ENCODE results near the gene DKKL1. TPM values are rescaled to one million over a fixed set of nuclear protein-coding genes. Genes with fewer than 3 reads are reported as not detected.

The DKKL1 gene
- total RNA-seq, 1 experiment from 2014 or later = 1.0 TPM

DNA sequence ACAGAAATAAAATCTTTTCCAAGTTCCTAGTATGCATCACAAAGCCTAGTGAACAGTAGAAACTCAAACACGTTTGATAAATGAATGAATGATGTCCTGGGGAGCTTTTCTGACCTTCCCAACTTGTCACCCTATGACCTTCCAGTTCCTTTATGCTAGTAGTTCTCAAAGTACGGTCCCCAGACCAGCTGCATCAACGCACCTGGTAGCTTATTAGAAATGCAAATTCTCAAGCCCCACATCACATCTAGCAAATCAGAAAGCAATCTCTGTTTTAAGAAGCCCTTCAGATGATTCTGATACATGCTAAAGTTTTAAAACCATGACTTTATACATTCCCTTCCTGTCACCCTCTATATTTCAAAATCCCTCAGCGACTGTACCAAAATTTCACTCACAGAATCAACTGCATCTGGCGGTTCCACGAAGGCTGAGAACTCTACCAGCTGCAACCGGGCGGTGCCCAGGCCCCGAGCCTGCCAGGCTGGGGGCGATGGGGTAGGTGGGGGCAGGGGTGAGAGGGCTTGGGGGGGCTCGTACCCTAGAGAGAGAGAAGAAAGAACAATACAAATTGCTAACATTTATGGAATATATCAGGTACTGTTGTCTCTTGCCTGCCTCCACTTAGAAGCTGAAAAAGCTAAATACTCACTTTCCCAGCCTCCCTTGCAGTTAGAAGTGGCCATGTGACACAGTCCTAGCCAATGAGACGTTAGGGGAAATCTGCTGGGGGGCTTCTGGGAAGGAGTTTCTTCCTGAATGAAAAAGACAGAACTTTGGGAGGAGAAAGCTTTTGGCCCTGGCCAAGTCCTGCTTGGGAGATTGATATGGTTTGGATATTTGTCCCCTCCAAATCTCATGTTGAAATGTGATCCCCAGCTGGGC lies 15.1 kb upstream of the DKKL1 start:
- intact Hi-C loops (cut with micrococcal nuclease) = no loop called here
- CTCF ChIA-PET = interaction anchor here (0.6 to 1.5 kb wide), 3 partner anchors 43 to 123 kb away, joined by 3 to 6 read pairs (median 3); no protein-coding TSS in a partner anchor
- Histone ChIP-seq H3K36me3 (ENCODE audit: control insufficient read depth in 1 of 2, insufficient read depth in 2 of 2, low read length in 2 of 2) (peaks cover 20 to 38% of the 10 kb centered on the region in 2 experiments), H3K27me3 (ENCODE audit: insufficient read depth, low read length) (no peaks in the 10 kb centered on the region), H4K20me1 (ENCODE audit: insufficient read depth) (no peaks in the 10 kb centered on the region), H3K9me3 (ENCODE audit: control insufficient read depth in 1 of 2, insufficient read depth in 1 of 2, low read depth in 1 of 2, low read length in 2 of 2) (no peaks in the 10 kb centered on the region), H3K9ac (ENCODE audit: low read length) (no peak overlapping the region), H3K4me1 (ENCODE audit: control insufficient read depth in 1 of 2, insufficient read depth in 2 of 2, low read length in 2 of 2) (no peaks in the 10 kb centered on the region), H3K79me2 (ENCODE audit: insufficient read depth, low read length) (no peaks in the 10 kb centered on the region), H3K9me2 (ENCODE audit: insufficient read depth) (no peaks in the 10 kb centered on the region), H3K27ac (ENCODE audit: low read depth, low read length) (peak overlapping the region; percentile 36; the same call in 1 of the 2 replicates), H2AFZ (ENCODE audit: low read depth, low read length, poor library complexity, severe bottlenecking) (no peak overlapping the region), H3K4me3 (replicated peaks in 1 of 2; ENCODE audit: low read depth in 1 of 2, low read length in 2 of 2) (no peak overlapping the region), H3K4me2 (ENCODE audit: low read length) (no peak overlapping the region)
- no peak for TF ChIP-seq EZH2phosphoT487 (IDR thresholded peaks at IDR 0.05; ENCODE audit: borderline replicate concordance)
- TF ChIP-seq, protein P1, sequence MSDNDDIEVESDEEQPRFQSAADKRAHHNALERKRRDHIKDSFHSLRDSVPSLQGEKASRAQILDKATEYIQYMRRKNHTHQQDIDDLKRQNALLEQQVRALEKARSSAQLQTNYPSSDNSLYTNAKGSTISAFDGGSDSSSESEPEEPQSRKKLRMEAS (IDR thresholded peaks at IDR 0.05) = no peak
- no peak for TF ChIP-seq SRF (IDR thresholded peaks at IDR 0.05; ENCODE audit: low read depth)
- TF ChIP-seq CEBPB (IDR thresholded peaks at IDR 0.05; ENCODE audit: low read depth) = no peak
- no peak for TF ChIP-seq EGR1 (IDR thresholded peaks at IDR 0.05; ENCODE audit: low read depth)
- TF ChIP-seq TCF7L2 (IDR thresholded peaks at IDR 0.05; ENCODE audit: borderline replicate concordance, extremely low read depth, insufficient read depth, insufficient read length) = no peak
- TF ChIP-seq EZH2 (IDR thresholded peaks at IDR 0.05) = no peak
- no peak for TF ChIP-seq FOSL1 (IDR thresholded peaks at IDR 0.05; ENCODE audit: low read depth)
- TF ChIP-seq, protein P2, sequence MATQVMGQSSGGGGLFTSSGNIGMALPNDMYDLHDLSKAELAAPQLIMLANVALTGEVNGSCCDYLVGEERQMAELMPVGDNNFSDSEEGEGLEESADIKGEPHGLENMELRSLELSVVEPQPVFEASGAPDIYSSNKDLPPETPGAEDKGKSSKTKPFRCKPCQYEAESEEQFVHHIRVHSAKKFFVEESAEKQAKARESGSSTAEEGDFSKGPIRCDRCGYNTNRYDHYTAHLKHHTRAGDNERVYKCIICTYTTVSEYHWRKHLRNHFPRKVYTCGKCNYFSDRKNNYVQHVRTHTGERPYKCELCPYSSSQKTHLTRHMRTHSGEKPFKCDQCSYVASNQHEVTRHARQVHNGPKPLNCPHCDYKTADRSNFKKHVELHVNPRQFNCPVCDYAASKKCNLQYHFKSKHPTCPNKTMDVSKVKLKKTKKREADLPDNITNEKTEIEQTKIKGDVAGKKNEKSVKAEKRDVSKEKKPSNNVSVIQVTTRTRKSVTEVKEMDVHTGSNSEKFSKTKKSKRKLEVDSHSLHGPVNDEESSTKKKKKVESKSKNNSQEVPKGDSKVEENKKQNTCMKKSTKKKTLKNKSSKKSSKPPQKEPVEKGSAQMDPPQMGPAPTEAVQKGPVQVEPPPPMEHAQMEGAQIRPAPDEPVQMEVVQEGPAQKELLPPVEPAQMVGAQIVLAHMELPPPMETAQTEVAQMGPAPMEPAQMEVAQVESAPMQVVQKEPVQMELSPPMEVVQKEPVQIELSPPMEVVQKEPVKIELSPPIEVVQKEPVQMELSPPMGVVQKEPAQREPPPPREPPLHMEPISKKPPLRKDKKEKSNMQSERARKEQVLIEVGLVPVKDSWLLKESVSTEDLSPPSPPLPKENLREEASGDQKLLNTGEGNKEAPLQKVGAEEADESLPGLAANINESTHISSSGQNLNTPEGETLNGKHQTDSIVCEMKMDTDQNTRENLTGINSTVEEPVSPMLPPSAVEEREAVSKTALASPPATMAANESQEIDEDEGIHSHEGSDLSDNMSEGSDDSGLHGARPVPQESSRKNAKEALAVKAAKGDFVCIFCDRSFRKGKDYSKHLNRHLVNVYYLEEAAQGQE (IDR thresholded peaks at IDR 0.05; ENCODE audit: low read depth) = no peak
- TF ChIP-seq ZNF274 (IDR thresholded peaks at IDR 0.05; ENCODE audit: low read depth, low read length) = no peak
- TF ChIP-seq, protein P3, sequence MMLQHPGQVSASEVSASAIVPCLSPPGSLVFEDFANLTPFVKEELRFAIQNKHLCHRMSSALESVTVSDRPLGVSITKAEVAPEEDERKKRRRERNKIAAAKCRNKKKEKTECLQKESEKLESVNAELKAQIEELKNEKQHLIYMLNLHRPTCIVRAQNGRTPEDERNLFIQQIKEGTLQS (IDR thresholded peaks at IDR 0.05) = no peak
- no peak for TF ChIP-seq POLR2A (IDR thresholded peaks at IDR 0.05; ENCODE audit: borderline replicate concordance, extremely low read depth, insufficient read depth, insufficient read length)
- ATAC-seq (no peak), DNase-seq (ENCODE audit: low read depth, low spot score) (no peak)
- POLR2A ChIA-PET = no interaction called here
- no TSS peak for BruUV-seq (replicated peaks)
- RAD21 ChIA-PET (ENCODE audit: low non-redundant PET in 1 of 2, low total read pairs in 2 of 2, uncharacterized antibody in 2 of 2, unreplicated experiment in 2 of 2) = no interaction called here
